Activated naive CD4-positive, alpha-beta T cell treated with anti-CD3 and anti-CD28 coated beads, Interleukin-2, amount 10 ng/mL, durations not matched to agents 5 hours and 36 hours (primary cell): ENCODE results near the gene CHRNA10. TPM values are rescaled to one million over a fixed set of nuclear protein-coding genes. Genes with fewer than 3 reads are reported as not detected.

Experiments
- total RNA-seq, 2 experiments: library from RNA; stranded (reverse); gene quantifications; one replicate each; pipeline ENCODE4 v1.2.3, GENCODE V29; 2021

Gene CHRNA10, protein sequence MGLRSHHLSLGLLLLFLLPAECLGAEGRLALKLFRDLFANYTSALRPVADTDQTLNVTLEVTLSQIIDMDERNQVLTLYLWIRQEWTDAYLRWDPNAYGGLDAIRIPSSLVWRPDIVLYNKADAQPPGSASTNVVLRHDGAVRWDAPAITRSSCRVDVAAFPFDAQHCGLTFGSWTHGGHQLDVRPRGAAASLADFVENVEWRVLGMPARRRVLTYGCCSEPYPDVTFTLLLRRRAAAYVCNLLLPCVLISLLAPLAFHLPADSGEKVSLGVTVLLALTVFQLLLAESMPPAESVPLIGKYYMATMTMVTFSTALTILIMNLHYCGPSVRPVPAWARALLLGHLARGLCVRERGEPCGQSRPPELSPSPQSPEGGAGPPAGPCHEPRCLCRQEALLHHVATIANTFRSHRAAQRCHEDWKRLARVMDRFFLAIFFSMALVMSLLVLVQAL
- total RNA-seq = 1 to 10 TPM; 1.7 to 1.9 TPM

DNA sequence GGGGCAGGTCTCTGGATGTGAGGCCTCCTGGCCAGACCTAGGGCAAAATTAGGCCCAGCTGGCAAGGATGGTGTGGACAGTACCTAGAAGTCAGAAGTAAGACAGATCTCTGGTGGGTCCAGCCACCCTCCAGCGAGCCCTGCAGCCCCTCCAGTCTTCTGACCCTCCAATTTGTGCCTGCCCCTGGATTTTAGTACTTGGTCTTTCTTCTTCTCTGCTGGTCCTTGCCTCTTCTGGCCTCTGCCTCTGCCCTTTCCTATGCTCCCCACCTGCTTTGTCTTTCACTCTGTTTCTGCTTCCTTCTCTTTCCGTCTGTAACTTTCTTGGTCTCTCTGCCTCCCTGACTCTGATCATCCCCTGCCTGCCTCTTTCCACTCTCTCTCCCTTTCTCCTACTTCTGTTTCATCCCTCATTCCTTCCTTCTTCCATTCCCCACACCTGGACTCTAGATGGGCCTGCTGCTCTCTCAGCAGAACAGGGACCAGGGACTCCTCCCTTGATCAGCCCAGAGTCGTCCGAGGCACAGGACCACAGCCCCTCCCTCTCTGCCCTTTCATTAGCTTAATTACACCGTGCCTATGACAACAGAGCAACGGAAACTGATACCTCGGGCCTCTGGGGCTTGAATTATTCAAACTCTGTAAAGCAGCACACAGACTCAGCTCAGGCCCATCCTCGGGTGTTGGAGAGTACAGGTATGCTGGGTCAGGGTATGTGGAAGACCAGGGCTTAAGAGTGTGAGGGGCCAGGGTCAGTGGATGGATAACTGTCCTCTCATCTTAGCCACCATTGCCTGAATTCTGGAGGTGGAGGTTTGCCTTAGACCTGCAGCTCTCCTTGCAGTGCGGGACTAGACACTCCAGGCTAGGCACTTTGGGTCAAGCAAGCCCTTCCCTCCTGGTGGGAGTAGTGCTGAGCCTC lies at the start of gene CHRNA10:
Gene CHRNA10 (minus strand): TSS at position 51 of the 921 bp plus-strand sequence. CDS start 72 bp downstream, outside the sequence.

DNA sequence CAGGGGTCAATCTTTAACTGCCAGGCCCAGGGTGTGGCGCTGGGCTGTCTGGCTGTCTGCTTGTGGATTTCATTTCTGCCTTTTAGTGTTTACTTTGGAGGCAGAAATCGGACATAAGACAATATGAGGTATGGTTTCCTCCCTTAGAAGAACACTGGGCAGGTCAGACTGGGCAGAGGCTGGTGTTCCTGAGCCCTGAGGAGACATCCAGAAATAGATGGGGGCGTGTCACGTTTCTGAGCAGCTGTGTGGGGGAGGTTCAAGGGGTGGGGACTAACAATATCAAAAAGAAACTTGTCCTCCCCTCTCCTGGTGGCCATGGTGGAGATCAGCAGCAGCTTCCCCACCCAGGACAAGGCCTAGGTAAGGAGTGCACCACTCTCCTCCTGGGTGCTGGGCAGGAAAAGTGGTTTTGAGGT lies 26.4 kb downstream of the CHRNA10 start, which contains the start of gene ART1:
Gene ART1 (plus strand): TSS at position 312 of the 419 bp plus-strand sequence. CDS start 14,086 bp downstream, outside the sequence.

DNA sequence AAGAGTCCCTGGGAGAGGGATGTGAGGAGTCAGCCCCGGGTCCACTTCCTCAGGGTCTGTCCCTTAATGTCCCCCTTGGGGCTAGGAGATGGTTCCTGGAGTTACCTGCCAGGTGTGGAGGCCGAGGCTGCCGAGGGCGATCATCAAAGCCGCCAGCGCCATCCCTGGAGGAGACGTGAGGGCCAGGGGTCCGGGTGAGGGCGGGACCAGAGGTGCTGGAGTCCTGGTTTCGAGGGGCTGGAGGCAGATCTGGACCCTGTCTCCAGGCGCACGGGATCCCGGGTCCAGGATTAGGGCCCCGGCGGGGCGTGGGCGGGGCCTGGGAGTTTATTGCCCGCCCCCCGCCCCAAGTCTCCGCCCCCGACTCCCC lies 29.5 kb downstream of the CHRNA10 start, which contains the start of gene ART5:
Gene ART5 (minus strand): TSS at position 292 of the 370 bp plus-strand sequence. CDS start 130 bp downstream, at position 162.

Other genes with a start within 250 kb of the CHRNA10 start
- gene ART5, start 29.4 kb downstream of the CHRNA10 start, total RNA-seq = not detected
- gene ART1, start 26.3 kb downstream of the CHRNA10 start, total RNA-seq = not detected
- gene NUP98, start 126.2 kb upstream of the CHRNA10 start, total RNA-seq = 10 to 100 TPM; 79.8 to 81.6 TPM
- gene PGAP2, start 137.2 kb upstream of the CHRNA10 start, total RNA-seq = 10 to 100 TPM; 22.1 to 24.5 TPM
- gene RHOG, start 169.6 kb upstream of the CHRNA10 start, total RNA-seq = 100 to 1,000 TPM; 148 to 153 TPM
- gene STIM1, start 184.3 kb upstream of the CHRNA10 start, total RNA-seq = 10 to 100 TPM; 90.6 to 90.8 TPM